DMS79 treated with DMSO at 0.1 percent for 48 hours (cell line): ENCODE measurements around the gene MCM5.
"Not testable (repeated sequence)": the region's sequence is repeated elsewhere in the genome, so short reads cannot be mapped to it uniquely, and the experiment has no call there.

ENCODE experiments used
- DNase-seq: peaks from one replicate; lab custom pipeline; 2025; lab: John Stamatoyannopoulos, UW

The MCM5 gene

DNA sequence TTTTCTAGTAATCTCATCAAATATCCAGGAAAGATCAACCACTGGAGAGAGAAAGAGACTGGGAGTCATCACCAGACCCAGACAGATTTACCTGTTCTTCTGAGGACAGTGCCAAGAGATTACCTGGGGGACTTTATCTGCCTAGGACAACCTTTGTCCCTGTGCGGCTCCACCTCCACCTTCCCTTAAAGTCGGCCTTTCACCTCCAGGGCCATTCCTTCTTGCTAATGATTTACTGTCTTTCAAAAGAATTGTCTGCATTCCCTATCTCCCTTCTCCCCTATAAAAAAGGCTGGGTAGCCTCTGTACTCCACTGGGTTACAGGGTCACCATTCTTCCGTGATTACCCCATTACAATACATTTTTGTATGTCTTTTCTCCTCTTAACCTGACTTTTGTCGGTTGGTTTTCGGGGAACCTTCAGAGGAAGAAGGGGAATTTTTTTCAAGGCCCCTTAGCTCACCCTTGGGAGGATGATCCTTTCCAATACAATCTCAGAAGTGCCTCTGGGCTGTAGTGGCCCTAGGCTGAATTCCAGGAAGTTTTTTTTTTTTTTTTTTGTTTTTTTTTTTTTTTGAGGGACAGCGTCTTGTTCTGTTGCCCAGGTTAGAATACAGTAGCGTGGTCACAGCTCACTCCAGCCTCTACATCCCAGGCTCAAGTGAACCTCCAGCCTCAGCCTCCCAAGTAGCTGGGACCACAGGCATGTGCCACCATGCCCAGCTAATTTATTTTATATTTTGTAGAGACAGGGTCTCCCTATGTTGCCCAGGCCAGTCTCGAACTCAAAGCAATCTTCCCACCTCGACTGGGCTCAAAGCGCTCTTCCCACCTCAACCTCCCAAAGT is 20.6 kb upstream of the MCM5 start:
- no peak for DNase-seq

DNA sequence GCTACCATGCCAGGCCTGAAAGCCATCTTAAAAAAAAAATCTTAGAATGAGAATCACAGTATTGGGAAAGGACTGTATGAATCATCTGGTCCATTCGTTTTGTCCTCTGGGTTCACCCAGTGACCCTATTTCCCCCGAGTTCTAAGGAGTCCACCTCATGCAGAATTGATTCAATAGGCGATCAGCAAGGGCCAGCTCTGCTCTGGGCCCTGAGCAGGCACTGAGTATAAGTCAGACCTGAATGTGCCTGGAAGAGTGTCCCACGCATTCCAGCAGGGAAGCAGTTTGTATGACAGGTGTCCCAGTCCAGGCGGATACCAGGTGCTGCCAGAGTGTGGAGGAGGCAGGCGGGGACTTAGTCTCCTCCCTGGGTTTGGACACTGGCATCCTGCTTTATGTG is 19.9 kb upstream of the MCM5 start:
- DNase-seq = no peak

DNA sequence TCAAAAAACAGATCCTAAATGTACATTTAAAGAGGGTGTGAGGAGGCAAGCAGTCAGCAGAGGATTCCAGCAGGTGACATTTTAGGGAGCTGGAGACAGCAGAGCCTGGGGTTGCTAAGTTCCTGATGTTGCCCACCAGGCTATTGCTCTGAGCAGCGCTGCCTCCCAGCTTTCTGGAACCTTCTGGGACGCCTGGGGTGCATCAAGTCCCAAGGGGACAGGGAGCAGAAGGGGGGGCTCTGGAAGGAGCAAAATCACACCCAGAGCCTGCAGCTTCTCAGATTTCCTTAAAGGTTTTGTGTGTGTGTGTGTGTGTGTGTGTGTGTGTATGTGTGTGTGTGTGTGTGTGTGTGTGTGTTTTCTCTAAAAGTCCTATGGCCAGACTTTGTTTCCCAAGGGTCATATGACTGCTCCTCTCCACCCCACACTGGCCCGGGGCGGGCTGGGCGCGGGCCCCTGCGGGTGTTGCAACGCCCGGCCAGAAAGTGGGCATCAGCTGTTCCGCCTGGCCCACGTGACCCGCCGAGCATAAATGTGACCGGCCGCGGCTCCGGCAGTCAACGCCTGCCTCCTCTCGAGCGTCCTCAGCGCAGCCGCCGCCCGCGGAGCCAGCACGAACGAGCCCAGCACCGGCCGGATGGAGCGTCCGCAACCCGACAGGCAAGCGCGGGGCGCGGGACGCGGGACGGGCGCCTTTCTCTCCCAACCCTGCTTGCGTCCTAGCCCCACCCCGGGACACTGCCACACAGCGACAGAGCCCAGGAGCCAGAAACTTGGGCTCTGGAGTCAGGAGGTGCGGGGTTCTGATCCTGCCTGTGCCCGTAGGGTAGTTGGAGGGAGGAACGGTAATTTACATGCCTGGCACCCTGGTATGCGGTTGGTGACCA is 19.2 kb upstream of the MCM5 start, which contains the start of gene HMOX1:
TSS of gene HMOX1 (plus strand) at position 560 of the 887 bp plus-strand sequence. CDS start at position 638, 78 bp downstream.
- DNase-seq = peak; percentile 20

DNA sequence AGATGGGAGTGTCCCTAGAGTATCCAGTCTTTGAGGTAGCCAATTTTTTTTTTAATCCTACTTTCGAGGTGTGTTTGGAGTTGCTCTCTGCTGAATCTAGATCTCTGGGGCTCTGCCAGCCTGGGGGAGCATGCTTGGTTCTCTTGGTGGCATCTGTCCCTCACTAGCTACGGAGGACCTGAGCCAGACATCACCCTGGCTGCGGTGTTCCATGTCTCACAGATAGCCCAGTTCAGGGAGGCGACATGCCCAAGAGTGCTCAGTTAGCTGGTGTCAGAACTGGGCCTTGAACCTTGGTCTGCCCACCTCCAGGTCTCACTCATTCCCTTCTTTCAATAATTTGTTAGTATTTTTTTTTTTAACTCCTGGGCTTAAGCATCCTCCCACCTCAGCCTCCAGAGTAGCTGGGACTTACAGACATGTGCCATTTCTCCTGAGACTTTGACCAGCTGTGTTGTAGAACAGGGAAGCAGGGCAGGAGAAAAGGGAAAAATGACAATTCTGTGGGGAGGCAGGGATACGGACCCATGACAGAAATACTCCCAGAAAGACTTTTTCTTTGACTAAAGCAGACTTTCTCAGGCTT is 18.4 kb upstream of the MCM5 start:
- DNase-seq = no peak

DNA sequence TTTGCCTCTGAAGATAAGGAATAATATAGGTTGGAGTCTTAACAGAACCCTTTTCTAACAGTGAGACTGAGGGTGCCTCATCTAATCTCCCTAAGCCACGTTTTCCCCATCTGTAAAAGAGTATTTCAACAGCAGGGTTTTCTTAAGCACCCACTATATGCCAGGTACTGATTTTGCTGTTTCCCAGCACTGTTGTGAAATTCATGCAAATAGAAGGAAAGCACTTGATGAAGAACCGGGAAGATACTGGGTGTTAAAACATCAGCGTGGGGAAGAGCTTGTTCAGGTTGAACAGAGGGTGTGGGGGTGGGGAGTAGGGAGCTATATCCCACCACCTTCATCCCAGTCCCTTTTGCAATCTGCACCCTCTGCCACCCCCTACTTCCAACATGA is 16.3 kb upstream of the MCM5 start:
- no peak for DNase-seq

DNA sequence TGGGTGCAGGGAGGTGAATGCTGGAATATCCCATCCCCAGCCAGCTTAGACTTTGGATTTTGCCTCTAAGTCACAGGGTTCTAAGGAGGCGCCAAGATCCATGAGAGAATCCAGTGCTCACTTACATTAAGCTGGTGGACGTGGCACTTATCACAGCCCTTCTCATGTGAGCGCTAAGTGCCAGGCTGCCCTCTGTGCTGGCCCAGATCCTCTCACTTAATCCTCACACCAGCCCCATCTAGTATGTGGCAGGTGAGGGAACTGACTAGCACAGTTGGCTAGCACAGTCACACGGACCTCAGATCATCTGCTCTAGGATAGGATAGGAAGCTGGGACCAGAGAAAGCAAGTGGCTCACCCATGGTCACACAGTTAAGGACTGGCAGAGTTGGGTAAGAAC is 15.4 kb upstream of the MCM5 start:
- no peak for DNase-seq

DNA sequence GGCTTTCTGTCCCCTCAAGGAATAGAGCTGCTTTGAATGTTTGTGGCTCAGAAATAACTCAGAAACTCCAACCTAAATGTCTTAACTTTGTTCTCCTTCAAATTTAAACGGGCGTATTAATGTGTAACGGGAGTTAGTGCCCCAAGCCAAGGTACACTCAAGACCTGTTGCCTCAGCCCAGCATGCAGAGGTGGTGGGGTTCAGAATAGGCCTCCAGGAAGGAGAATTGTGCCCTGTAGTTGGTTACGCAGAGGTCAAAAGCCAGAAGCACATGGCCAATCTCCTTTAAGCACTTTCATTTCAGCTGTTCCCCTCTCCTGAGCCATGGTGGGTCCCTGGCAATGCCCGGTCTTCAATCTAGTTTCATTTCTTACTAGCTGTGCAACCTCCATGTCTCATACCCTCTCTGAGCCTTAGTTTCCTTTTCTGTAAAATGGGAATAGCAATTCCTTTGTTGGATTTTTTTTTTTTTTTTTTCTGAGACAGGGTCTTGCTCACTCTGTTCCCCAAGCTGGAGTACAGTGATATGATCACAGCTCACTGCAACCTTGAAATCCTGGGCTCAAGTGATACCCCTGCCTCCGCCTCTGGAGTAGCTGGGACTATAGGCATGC is 14.9 kb upstream of the MCM5 start:
- no peak for DNase-seq

DNA sequence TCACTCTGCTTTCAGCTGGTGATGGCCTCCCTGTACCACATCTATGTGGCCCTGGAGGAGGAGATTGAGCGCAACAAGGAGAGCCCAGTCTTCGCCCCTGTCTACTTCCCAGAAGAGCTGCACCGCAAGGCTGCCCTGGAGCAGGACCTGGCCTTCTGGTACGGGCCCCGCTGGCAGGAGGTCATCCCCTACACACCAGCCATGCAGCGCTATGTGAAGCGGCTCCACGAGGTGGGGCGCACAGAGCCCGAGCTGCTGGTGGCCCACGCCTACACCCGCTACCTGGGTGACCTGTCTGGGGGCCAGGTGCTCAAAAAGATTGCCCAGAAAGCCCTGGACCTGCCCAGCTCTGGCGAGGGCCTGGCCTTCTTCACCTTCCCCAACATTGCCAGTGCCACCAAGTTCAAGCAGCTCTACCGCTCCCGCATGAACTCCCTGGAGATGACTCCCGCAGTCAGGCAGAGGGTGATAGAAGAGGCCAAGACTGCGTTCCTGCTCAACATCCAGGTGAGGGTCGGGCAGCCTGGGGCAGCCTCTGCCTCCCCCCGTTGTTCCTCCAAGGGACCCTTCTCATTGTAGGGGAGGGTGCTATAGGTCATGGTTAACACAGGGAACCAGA is 13.2 kb upstream of the MCM5 start:
- no peak for DNase-seq

DNA sequence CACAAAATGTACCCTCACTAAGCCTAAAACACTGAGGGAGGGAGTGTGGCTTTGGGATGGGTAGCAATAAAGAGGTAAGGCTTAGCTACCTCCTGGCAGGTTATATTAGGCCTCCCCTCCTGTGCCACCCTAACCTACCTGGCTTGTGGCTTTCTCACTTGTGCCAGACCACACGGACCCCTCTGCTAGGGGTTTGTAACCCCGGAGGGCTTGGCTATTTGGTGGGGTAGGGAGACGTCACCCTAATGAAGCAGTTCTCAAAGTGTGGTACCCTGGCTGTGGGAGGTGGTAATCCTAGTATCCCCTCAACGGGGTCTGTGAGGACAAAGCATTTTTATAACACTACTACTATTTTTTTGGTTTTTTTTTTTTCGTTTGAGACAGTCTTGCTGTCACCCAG is 9.0 kb upstream of the MCM5 start:
- no peak for DNase-seq

DNA sequence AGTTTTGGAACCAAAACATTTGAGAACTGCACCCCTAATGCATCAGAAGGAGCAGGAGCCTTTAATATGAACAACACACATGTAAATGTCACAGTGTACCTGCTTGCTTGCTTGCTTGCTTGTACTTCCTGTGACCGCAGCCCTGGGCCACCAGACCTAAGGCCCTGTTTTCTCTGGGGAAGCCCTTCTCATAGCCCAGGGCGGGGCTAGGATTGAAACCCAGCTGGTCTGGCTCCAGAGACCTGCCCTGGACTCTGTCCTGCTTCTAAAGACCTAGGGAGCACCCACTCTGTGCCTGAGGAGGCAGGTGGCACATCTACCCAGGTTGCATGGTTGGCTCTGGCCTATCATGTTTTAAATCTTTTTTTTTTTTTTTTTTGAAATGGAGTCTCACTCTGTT is 7.6 kb upstream of the MCM5 start:
- no peak for DNase-seq

DNA sequence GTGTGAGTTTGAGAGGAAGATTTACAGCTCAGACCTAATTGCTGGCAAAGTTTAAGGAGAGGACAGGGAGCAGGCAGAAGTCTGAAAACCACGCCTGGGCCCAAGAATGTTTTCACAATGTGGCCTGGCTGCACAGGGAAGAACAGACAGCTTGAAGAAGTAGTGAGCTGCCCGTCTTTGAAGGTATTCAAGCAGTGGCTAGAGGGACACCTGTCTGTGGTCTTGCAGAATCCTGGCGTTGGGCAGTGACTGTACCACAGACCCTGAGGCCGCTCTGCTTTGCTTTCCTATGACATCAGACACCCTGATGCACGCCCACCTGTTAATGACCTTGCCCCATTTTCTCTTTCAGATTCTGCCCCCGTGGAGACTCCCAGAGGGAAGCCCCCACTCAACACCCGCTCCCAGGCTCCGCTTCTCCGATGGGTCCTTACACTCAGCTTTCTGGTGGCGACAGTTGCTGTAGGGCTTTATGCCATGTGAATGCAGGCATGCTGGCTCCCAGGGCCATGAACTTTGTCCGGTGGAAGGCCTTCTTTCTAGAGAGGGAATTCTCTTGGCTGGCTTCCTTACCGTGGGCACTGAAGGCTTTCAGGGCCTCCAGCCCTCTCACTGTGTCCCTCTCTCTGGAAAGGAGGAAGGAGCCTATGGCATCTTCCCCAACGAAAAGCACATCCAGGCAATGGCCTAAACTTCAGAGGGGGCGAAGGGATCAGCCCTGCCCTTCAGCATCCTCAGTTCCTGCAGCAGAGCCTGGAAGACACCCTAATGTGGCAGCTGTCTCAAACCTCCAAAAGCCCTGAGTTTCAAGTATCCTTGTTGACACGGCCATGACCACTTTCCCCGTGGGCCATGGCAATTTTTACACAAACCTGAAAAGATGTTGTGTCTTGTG is 6.6 kb upstream of the MCM5 start:
- DNase-seq = no peak

DNA sequence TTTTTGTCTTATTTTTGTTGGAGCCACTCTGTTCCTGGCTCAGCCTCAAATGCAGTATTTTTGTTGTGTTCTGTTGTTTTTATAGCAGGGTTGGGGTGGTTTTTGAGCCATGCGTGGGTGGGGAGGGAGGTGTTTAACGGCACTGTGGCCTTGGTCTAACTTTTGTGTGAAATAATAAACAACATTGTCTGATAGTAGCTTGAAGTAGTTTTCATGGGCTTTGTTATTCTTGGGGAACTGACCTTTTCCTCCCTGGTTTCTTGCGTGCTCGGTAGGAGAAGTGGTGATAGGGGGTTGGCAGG is 6.0 kb upstream of the MCM5 start:
- DNase-seq = no peak

DNA sequence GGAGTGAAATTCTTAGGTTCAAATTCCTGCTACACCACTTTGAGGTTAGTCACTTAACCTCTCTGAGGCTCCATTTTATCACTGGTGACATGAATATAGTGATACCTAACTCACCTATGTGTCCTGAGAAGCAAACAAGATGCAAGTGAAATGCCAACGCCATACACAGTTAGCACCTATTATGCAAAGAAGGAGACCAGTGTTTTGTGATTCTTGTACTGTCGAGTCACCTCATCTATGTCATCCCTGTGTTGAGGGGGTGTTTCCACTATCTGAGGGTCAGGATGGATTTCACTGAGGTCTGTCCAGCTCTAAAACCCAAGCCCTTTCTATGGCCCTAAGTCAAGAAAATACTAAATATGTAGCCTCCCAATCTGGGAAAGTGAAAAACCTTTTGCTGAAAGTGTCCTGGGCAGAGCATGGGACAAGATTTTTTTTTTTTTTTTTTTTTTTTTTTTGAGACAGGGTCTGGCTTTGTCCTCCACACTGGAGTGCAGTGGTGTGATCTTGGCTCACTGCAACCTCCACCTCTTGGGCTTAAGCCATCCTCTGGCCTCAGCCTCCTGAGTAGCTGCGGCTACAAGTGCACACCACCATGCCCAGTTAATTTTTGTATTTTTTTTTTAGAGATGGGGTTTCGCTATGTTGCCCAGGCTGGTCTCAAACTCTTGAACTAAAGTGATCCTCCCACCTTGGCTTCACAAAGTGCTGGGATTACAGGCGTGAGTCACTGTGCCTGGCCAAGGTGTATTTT is 5.0 kb upstream of the MCM5 start:
- no peak for DNase-seq

DNA sequence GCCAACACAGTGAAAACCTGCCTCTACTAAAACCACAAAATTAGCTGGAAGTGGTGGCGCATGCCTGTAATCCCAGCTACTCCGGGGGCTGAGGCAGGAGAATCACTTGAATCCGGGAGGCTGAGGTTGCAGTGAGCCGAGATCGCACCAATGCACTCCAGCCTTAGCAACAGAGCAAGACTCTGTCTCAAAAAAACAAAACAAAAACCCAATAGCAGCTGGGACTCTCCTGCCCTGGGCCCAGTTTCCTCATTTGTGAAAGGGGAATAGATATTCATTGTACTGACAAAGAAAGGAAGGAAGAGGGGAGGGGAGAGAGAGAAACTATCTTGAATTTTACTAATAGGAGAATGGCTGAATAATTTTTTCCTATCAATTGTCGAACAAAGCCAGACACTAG is 3.3 kb upstream of the MCM5 start:
- not testable (repeated sequence) for DNase-seq

DNA sequence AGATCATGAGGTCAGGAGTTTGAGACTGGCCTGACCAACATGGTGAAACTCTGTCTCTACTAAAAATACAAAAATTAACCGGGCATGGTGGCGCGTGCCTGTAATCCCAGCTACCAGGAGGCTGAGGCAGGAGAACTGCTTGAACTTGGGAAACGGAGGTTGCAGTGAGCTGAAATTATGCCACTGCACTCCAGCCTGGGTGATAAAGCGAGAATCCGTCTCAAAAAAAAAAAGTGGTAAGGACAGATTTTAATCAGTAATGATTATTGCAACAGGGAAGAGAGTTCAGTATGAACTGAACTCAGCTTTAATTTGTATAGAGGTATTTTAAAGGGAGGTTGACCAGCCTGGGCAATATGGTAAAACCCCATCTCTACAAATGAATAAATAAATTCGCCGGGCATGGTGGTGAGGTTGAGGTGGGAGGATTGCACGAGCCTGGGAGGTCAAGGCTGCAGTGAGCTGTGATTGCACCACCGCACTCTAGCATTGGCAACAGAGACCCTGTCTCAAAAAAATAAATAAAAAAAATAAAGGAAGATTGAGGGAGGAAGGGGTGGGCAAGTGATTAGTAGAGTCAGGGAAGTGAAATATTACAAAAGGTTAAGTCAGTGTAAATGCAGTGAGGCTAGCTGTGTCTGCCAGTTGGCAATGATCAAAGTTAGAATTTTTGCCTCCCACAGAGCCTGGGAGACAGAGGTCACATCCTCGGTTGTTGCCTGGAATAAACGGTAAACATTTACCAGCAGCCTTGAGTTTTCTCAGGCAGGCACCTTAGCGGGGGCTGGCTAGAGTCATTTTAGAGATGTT is 2.6 kb upstream of the MCM5 start:
- no peak for DNase-seq

DNA sequence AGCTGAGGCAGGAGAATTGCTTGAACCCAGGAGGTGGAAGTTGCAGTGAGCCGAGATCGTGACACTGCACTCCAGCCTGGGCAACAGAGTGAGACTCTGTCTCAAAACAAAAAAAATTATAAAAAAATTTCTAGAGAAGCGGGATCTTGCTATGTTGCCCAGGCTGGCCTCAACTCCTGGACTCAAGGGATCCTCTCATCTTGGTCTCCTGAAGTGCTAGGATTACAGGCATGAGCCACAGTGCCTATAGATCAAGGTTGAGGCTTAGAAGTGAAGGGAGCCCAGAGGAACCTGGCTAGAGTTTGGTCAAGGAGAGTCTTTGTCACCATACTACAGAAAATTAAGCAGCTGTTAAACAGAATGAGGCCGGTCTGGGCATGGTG is 1.4 kb upstream of the MCM5 start:
- DNase-seq = no peak

DNA sequence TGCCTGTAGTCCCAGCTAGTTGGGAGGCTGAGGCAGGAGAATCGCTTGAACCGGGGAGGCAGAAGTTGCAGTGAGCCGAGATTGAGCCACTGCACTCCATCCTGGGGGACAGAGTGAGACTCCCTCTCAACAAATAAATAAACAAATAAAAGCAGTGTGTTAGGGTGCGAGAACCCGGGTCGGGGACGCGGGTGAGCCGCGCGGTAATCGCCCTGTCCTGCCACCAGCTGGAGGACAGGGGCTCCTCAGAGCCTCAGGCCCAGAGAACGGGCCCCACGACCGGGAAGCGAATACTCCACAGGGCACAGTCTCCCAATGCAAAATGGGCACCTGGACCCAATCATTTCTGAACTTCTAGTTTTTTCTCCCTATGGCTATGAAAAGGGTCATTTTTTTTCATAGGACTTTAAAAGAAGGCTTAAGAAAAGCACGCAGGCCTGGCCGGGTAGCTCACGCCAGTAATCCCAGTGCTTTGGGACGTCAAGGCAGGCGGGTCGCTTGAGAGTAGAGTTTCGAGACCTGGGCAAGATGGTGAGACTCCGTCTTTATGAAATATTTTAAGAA is 744 bp upstream of the MCM5 start:
- DNase-seq = no peak

DNA sequence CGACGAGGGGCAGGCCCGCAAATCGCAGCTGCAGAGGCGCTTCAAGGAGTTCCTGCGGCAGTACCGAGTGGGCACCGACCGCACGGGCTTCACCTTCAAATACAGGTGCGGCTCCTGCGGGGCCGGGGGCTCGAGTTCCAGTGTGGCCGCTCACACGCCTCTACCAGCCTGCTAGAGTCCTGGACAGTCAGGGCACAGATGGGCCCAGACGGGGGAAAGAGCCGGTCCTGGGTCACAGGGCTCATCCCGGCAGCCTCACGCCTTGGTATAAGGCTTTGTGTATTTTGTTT is 506 bp downstream of the MCM5 start:
- DNase-seq = no peak

DNA sequence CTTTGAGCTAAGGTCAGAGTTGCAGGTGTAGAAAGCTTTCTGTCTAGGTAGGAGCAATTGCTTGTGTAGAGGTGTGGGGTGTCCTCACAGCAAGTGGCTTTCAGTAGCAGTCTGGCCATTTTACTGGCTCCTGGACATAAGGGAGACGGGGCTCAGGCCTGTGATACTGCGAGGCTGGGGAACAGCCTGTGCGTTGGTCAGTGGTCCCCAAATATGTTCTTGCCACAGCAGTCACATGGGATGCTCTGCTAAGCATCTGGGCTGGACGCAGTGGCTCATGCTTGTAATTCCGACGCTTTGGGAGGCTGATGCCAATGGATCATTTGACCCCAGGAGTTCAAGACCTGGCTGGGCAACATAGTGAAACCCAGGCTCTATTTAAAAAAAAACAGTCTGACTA is 1.9 kb downstream of the MCM5 start:
- no peak for DNase-seq
